Parathyroid adenoma (tissue), 2 donors: ENCODE results near the gene ACVR1.
"Not testable (repeated sequence)": the region's sequence is repeated elsewhere in the genome, so short reads cannot be mapped to it uniquely, and the experiment has no call there.

Source experiments
- H2AFZ ChIP-seq: fragments of 300-600 bp; sonication (generic); one replicate; pipeline ENCODE4 v1.7.0; 2017; ENCODE audit warnings: antibody characterized with exemption, mild to moderate bottlenecking
- H3K27ac ChIP-seq: fragments of 300-600 bp; sonication (generic); one replicate; pipeline ENCODE4 v1.7.0; 2017
- H3K27me3 ChIP-seq: fragments of 300-600 bp; sonication (generic); one replicate; pipeline ENCODE4 v1.7.0; 2017; ENCODE audit warnings: low read length; ENCODE audit not compliant: control insufficient read depth, insufficient read depth
- H3K36me3 ChIP-seq: fragments of 300-600 bp; sonication (generic); one replicate; pipeline ENCODE4 v1.7.0; 2017; ENCODE audit warnings: low read length; ENCODE audit not compliant: control insufficient read depth, insufficient read depth
- H3K4me1 ChIP-seq: fragments of 300-600 bp; sonication (generic); one replicate; pipeline ENCODE4 v1.7.0; 2017; ENCODE audit warnings: control low read depth
- H3K4me2 ChIP-seq: fragments of 300-600 bp; sonication (generic); one replicate; pipeline ENCODE4 v1.7.0; 2017; ENCODE audit warnings: low read length
- H3K4me3 ChIP-seq: fragments of 300-600 bp; sonication (generic); one replicate; pipeline ENCODE4 v1.7.0; 2017; ENCODE audit warnings: low read depth, low read length
- H3K79me2 ChIP-seq: fragments of 300-600 bp; sonication (generic); one replicate; pipeline ENCODE4 v1.7.0; 2017; ENCODE audit warnings: control low read depth
- H3K9ac ChIP-seq: fragments of 300-600 bp; sonication (generic); one replicate; pipeline ENCODE4 v1.7.0; 2017; ENCODE audit warnings: mild to moderate bottlenecking
- H3K9me3 ChIP-seq: fragments of 300-600 bp; sonication (generic); one replicate; pipeline ENCODE4 v1.7.0; 2017; ENCODE audit warnings: low read length; ENCODE audit not compliant: control insufficient read depth
- TF ChIP-seq, protein P1 (sequence below): fragments of 300-600 bp; sonication (generic); IDR thresholded peaks from one replicate; pipeline ENCODE4 v1.7.0; 2017; ENCODE audit warnings: antibody characterized with exemption, mild to moderate bottlenecking
- donor health status: primary hyperparathyroidism.

ACVR1 gene

DNA sequence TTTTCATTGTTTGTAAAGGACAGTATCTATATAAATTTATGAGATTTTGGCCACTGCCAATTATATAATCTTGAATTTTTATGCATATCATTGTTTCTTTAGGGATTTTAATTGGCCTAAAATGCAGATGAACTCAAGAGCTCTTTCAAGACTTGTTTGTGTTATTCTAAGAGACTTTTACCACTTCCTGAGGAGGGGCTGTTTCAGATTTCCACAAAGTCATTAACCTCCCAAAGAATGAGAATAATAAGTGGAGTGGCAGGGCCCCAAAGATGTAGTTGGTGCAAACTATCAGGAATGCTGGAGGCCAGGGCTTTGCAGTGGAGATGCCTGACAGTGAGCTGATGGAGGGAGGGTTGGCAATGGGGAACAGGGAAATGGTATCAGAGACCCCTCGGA lies 15.5 kb upstream of the ACVR1 start:
- no peak overlapping the region for H3K4me3 ChIP-seq
- H3K4me1 ChIP-seq = no peaks in the 10 kb centered on the region
- no peak overlapping the region for H3K4me2 ChIP-seq
- no peaks in the 10 kb centered on the region for H3K27me3 ChIP-seq
- H3K9me3 ChIP-seq = no peaks in the 10 kb centered on the region
- no peak overlapping the region for H3K9ac ChIP-seq
- H3K27ac ChIP-seq = no peak overlapping the region
- TF ChIP-seq, protein P1, sequence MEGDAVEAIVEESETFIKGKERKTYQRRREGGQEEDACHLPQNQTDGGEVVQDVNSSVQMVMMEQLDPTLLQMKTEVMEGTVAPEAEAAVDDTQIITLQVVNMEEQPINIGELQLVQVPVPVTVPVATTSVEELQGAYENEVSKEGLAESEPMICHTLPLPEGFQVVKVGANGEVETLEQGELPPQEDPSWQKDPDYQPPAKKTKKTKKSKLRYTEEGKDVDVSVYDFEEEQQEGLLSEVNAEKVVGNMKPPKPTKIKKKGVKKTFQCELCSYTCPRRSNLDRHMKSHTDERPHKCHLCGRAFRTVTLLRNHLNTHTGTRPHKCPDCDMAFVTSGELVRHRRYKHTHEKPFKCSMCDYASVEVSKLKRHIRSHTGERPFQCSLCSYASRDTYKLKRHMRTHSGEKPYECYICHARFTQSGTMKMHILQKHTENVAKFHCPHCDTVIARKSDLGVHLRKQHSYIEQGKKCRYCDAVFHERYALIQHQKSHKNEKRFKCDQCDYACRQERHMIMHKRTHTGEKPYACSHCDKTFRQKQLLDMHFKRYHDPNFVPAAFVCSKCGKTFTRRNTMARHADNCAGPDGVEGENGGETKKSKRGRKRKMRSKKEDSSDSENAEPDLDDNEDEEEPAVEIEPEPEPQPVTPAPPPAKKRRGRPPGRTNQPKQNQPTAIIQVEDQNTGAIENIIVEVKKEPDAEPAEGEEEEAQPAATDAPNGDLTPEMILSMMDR = no peak
- H3K36me3 ChIP-seq = no peaks in the 10 kb centered on the region
- no peak overlapping the region for H2AFZ ChIP-seq
- H3K79me2 ChIP-seq = no peaks in the 10 kb centered on the region

DNA sequence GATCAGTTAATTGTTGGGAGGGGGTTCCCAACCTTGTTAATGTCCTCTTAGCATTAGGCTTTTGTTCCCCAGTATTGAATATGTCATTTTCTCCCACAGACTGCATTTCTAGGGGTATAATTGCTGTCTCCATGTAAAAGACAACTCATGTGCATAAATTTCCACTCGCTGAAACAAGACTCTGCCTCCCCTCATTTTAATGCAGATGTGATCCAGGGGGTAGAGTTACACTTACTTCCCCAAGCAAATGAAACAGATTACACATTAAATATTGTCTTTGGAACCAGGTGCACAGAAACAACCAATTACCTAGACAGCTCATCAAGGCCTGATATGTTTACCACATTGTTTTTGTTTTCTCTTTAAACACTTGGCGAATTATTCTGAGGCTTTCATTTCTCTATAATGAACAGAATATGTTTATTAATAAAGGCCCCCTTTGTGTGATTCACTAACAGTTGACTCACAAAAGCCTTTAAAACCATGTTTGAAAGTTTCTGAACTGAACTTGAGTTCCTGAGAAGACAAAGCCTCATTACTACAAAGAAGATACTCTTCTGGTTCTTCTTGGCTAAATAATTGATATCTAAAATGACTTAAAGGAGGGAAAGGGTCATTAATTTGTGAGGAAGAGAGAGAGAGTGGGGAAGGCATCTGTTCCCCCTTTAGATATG lies 15.0 kb upstream of the ACVR1 start:
- Histone ChIP-seq H3K4me2 (no peak overlapping the region), H3K9ac (no peak overlapping the region), H3K36me3 (no peaks in the 10 kb centered on the region), H3K27me3 (no peaks in the 10 kb centered on the region), H2AFZ (no peak overlapping the region), H3K4me3 (no peak overlapping the region), H3K27ac (no peak overlapping the region), H3K4me1 (no peaks in the 10 kb centered on the region), H3K9me3 (no peaks in the 10 kb centered on the region), H3K79me2 (no peaks in the 10 kb centered on the region)
- TF ChIP-seq, protein P1 = no peak

DNA sequence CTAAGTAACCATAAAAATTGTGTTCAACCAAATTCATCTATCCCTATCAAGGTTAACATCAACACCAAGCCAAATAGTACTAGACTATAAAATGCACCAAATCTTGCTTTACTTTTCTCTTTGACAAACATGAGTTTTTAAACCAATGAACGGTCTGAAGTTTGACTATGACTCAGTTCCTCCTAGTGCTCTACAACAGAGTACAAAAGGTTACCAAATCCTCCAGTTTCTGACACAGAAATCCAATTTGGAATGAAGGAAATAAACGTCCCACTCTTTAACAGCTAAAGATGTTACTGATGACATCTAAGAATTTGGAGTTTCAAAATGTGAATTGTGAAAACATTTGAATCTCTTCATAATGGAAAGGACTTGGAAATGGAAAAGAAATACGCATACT lies 11.8 kb upstream of the ACVR1 start:
- Histone ChIP-seq H3K79me2 (no peaks in the 10 kb centered on the region), H3K4me1 (no peaks in the 10 kb centered on the region), H3K27me3 (no peaks in the 10 kb centered on the region), H3K36me3 (no peaks in the 10 kb centered on the region), H3K4me3 (no peak overlapping the region), H3K4me2 (no peak overlapping the region), H3K9me3 (no peaks in the 10 kb centered on the region), H3K27ac (no peak overlapping the region), H2AFZ (no peak overlapping the region), H3K9ac (no peak overlapping the region)
- TF ChIP-seq, protein P1 = no peak

DNA sequence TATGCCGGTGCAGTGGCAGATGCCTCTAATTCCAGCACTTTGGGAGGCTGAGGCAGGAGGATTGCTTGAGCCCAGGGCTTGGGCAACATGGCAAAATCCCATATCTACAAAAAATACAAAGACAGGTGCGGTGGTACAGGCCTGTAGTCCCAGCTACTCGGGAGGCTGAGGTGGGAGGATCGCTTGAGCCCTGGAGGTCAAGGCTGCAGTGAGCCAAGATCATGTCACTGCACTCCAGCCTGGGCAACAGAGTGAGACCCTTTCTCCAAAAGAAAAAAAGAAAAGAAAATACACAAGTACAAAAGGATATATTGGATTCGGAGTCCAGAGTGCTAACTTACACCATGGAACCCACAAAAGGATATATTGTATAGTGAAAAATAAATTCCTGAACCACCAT lies 8.4 kb upstream of the ACVR1 start:
- not testable (repeated sequence) for H3K27me3 ChIP-seq, H3K36me3 ChIP-seq, H3K79me2 ChIP-seq, H3K4me2 ChIP-seq, H3K4me3 ChIP-seq, H2AFZ ChIP-seq, H3K9ac ChIP-seq, H3K27ac ChIP-seq, H3K4me1 ChIP-seq, H3K9me3 ChIP-seq

DNA sequence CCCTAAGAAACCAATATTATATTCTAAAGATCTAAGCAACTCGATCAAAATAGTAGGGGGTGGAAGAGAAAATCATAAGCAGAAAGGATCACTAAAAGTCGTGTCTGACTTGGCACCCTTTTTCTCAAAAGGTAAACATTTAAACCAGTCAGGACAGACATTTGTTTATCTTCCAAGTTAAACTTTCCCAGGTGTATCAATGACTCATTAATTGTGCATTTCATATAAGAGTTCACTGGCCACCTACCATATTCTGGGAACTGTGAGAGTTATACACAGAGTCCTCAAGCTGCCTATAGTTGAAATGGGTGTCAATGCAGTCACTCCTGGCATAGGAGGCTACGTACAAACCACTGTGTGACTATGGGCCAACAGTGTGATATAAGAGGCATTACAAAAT lies 4.8 kb upstream of the ACVR1 start:
- Histone ChIP-seq H3K36me3 (no peaks in the 10 kb centered on the region), H3K4me3 (no peak overlapping the region), H3K9me3 (no peaks in the 10 kb centered on the region), H3K79me2 (no peaks in the 10 kb centered on the region), H3K27ac (no peak overlapping the region), H3K4me1 (peaks cover 3% of the 10 kb centered on the region), H2AFZ (no peak overlapping the region), H3K9ac (no peak overlapping the region), H3K4me2 (no peak overlapping the region), H3K27me3 (no peaks in the 10 kb centered on the region)
- TF ChIP-seq, protein P1 = no peak
